IMR-90 (cell line): ENCODE data around the gene NECTIN2. TPM values are rescaled to one million over a fixed set of nuclear protein-coding genes. Genes with fewer than 3 reads are reported as not detected.

ENCODE experiments used
- ATAC-seq: fragments of 200-7000 bp; cut with Tn5 transposase; 2 replicates; pipeline ENCODE4 v1.9.1; 2020; ENCODE audit warnings: low read depth, mild to moderate bottlenecking, moderate library complexity
- BruUV-seq: library from RNA; stranded (reverse); fragments of 400-500 nt; replicated peaks from 2 replicates; lab custom pipeline; 2021; lab: Mats Ljungman, UMichigan
- CTCF ChIA-PET: fragments of 300-600 bp; formaldehyde crosslinking; extraction: SDS; loops from one replicate; lab custom pipeline; 2021; ENCODE audit warnings: antibody characterized with exemption; lab: Yijun Ruan, JAX
- POLR2A ChIA-PET: fragments of 300-600 bp; sonication (Branson Sonifier 250); formaldehyde crosslinking; loops from one replicate; lab custom pipeline; 2022; ENCODE audit warnings: antibody characterized with exemption; ENCODE audit not compliant: unreplicated experiment; lab: Charles Lee
- DNase-seq: peaks from one replicate; pipeline ENCODE4 v3.0.0; 2013
- H2AFZ ChIP-seq: replicated peaks from 2 replicates; pipeline ENCODE3; 2013; ENCODE audit warnings: low read length, mild to moderate bottlenecking; ENCODE audit not compliant: poor library complexity
- H2AK5ac ChIP-seq: 2 replicates; pipeline ENCODE4 v1.6.1; 2013; ENCODE audit warnings: low read depth, low read length, inconsistent platforms
- H2AK9ac ChIP-seq: replicated peaks from 2 replicates; pipeline ENCODE3; 2013; ENCODE audit warnings: mild to moderate bottlenecking, low read depth, low read length, moderate library complexity; ENCODE audit not compliant: poor library complexity
- H2BK120ac ChIP-seq: 2 replicates; pipeline ENCODE4 v1.6.1; 2013; ENCODE audit warnings: low read depth, low read length, inconsistent platforms
- H2BK15ac ChIP-seq: 3 replicates; pipeline ENCODE4 v1.6.1; 2013; ENCODE audit warnings: low read depth, low read length, inconsistent platforms
- H2BK20ac ChIP-seq: 2 replicates; pipeline ENCODE4 v1.6.1; 2013; ENCODE audit warnings: low read depth, mild to moderate bottlenecking, inconsistent platforms, low read length, moderate library complexity
- H2BK5ac ChIP-seq: 2 replicates; pipeline ENCODE4 v1.6.1; 2013; ENCODE audit warnings: mild to moderate bottlenecking, low read depth, low read length, inconsistent platforms; ENCODE audit not compliant: poor library complexity, severe bottlenecking
- H3K14ac ChIP-seq: replicated peaks from 2 replicates; pipeline ENCODE4 v1.6.1; 2013; ENCODE audit warnings: low read depth, low read length, inconsistent platforms
- H3K18ac ChIP-seq: 2 replicates; pipeline ENCODE4 v1.6.1; 2013; ENCODE audit warnings: low read depth, low read length, control low read depth
- H3K23ac ChIP-seq: 2 replicates; pipeline ENCODE4 v1.6.1; 2013; ENCODE audit warnings: low read depth, low read length, inconsistent platforms
- H3K27ac ChIP-seq: 2 replicates; pipeline ENCODE4 v1.5.1; 2013; ENCODE audit warnings: mild to moderate bottlenecking, control low read depth, low read length; ENCODE audit not compliant: insufficient read depth
- H3K27me3 ChIP-seq: 2 replicates; pipeline ENCODE4 v1.6.1; 2013; ENCODE audit warnings: low read length; ENCODE audit not compliant: control insufficient read depth, insufficient read depth
- H3K36me3 ChIP-seq: 2 replicates; pipeline ENCODE4 v1.6.1; 2013; ENCODE audit warnings: low read length, mixed read lengths; ENCODE audit not compliant: control insufficient read depth, insufficient read depth
- H3K4ac ChIP-seq: 2 replicates; pipeline ENCODE4 v1.6.1; 2013; ENCODE audit warnings: low read depth, low read length, inconsistent platforms
- H3K4me1 ChIP-seq: 2 replicates; pipeline ENCODE4 v1.6.1; 2013; ENCODE audit warnings: low read length, mixed read lengths; ENCODE audit not compliant: control insufficient read depth, insufficient read depth
- H3K4me2 ChIP-seq: 2 replicates; pipeline ENCODE4 v1.6.1; 2013; ENCODE audit warnings: low read depth, mild to moderate bottlenecking, control low read depth, low read length, moderate library complexity
- H3K4me3 ChIP-seq: 2 replicates; pipeline ENCODE4 v1.5.1; 2013; ENCODE audit warnings: low read depth, mild to moderate bottlenecking, control low read depth, low read length, moderate library complexity; ENCODE audit not compliant: insufficient read depth
- H3K56ac ChIP-seq: 2 replicates; pipeline ENCODE4 v1.6.1; 2013; ENCODE audit warnings: low read length, inconsistent platforms; ENCODE audit not compliant: insufficient read depth; ENCODE audit errors: extremely low read depth
- H3K79me1 ChIP-seq, 2 experiments: 2 replicates each; pipeline ENCODE4 v1.6.1; 2013; ENCODE audit warnings: low read length in 2 of 2, inconsistent platforms in 1 of 2, low read depth in 1 of 2
- H3K9ac ChIP-seq: 2 replicates; pipeline ENCODE4 v1.6.1; 2013; ENCODE audit warnings: low read depth, low read length, control low read depth
- H3K9me1 ChIP-seq: 2 replicates; pipeline ENCODE4 v1.6.1; 2013; ENCODE audit warnings: low read length, inconsistent platforms; ENCODE audit not compliant: insufficient read depth
- H3K9me3 ChIP-seq: 2 replicates; pipeline ENCODE4 v1.6.1; 2013; ENCODE audit warnings: low read length; ENCODE audit not compliant: control insufficient read depth, insufficient read depth
- H4K20me1 ChIP-seq: 2 replicates; pipeline ENCODE4 v1.6.1; 2013; ENCODE audit warnings: low read length, inconsistent platforms; ENCODE audit not compliant: insufficient read depth
- H4K5ac ChIP-seq: 2 replicates; pipeline ENCODE4 v1.6.1; 2013; ENCODE audit warnings: mild to moderate bottlenecking, low read depth, low read length, control low read depth
- H4K8ac ChIP-seq, 2 experiments: 2 replicates each; pipeline ENCODE4 v1.6.1; 2013; ENCODE audit warnings: low read depth in 2 of 2, low read length in 2 of 2, control low read depth in 1 of 2, inconsistent platforms in 1 of 2
- H4K91ac ChIP-seq: 2 replicates; pipeline ENCODE4 v1.6.1; 2013; ENCODE audit warnings: low read depth, low read length, inconsistent platforms; ENCODE audit not compliant: insufficient read depth
- NFE2L2 ChIP-seq: fragments of 150-350 bp; IDR thresholded peaks from 2 replicates; pipeline ENCODE4 v1.6.1; 2016; ENCODE audit warnings: low read depth, mild to moderate bottlenecking, low read length
- WGBS, 2 experiments: methylation state at CpG; one replicate each; pipeline versions ENCODE4 v1.1.5 to v1.1.7; 2013; ENCODE audit warnings: missing lambda C conversion rate in 2 of 2; ENCODE audit not compliant: insufficient read length in 1 of 2; ENCODE audit errors: extremely low coverage in 2 of 2; 5-methylcytosine and 5-hydroxymethylcytosine counted together
- dilution Hi-C: fragments of 300-500 bp; cut with HindIII; formaldehyde crosslinking; loops from one replicate; pipeline ENCODE4 v1.14.3; 2018; ENCODE audit warnings: low sequenced_read_pairs; ENCODE audit not compliant: unreplicated experiment
- in situ Hi-C: fragments of 300-500 bp; cut with MboI; formaldehyde crosslinking; loops from 3 replicates; pipeline ENCODE4 v1.14.3; 2019; ENCODE audit warnings: low sequenced_read_pairs, inconsistent platforms, mixed read lengths
- intact Hi-C: fragments of 100-400 bp; cut with micrococcal nuclease; formaldehyde crosslinking; loops from 2 replicates; pipeline ENCODE4 v1.10.0; 2022
- polyA plus RNA-seq, 3 experiments: library from polyadenylated mRNA; depleted of rRNA; stranded (reverse); fragments of >200 nt; gene quantifications; 2 replicates each; pipeline ENCODE4 v1.2.3, GENCODE V29; 2012; ENCODE audit warnings: low replicate concordance in 1 of 3
- total RNA-seq: library from RNA; depleted of rRNA; stranded (reverse); fragments of >200 nt; gene quantifications from 2 replicates; pipeline ENCODE4 v1.2.3, GENCODE V29; 2012

The NECTIN2 gene
- total and polyA plus RNA-seq, 2 of the 4 experiments (the other 2 are of a cell fraction): 77.8 to 170 TPM

DNA sequence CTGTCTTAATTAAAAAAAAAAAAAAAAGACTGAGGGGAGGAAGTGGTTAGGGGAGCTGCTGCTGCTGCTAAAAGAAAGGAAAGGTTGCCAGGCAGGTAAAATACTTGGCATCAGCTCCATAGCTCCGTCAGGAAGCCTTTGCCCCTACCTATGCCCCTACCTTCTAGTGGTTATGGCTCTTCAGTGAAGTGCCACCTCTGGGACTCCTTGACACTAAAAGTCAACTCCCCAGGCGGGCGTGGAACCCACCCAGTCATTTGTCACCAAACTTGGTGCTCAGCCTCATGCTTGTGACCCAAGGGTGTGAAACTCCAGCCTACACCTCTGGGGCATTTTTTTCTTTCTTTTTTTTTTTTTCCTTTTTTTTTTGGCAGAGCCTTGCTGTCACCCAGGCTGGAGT is 4.9 kb upstream of the NECTIN2 start:
- intact Hi-C loops (no loop called here), in situ Hi-C loops (loop anchor here (5.0 kb wide), 3 partner anchors 59 to 269 kb away; no protein-coding TSS in a partner anchor), dilution Hi-C loops (no loop called here)
- H3K79me1 ChIP-seq: peaks cover 0 to 7% of the 10 kb centered on the region in 2 experiments; a peak in 1 of 4 replicates
- ATAC-seq (no peak), DNase-seq (no peak)
- no peaks in the 10 kb centered on the region for H3K9me3 ChIP-seq
- no peak overlapping the region for H2BK15ac ChIP-seq
- no peak overlapping the region for H2AK9ac ChIP-seq
- H3K36me3 ChIP-seq: no peaks in the 10 kb centered on the region
- H3K18ac ChIP-seq: no peak overlapping the region
- no peak overlapping the region for H2BK5ac ChIP-seq
- H2BK120ac ChIP-seq: no peak overlapping the region
- no peak overlapping the region for H2BK20ac ChIP-seq
- no peak overlapping the region for H3K4me2 ChIP-seq
- no peaks in the 10 kb centered on the region for H3K4me1 ChIP-seq
- no peak overlapping the region for H3K14ac ChIP-seq
- peaks cover 5% of the 10 kb centered on the region; the same call in 1 of the 2 replicates for H3K27me3 ChIP-seq
- H4K91ac ChIP-seq: no peak overlapping the region
- no peak overlapping the region for H3K9ac ChIP-seq
- H2AK5ac ChIP-seq: no peak overlapping the region
- H4K5ac ChIP-seq: no peak overlapping the region
- no TSS peak for BruUV-seq
- H3K56ac ChIP-seq: no peak overlapping the region
- WGBS, 2 experiments: 60% methylated on average over 1 of the region's 3 CpGs; no CpG with 5 or more reads in 1 of the 2 experiments
- H4K20me1 ChIP-seq: no peaks in the 10 kb centered on the region
- H3K9me1 ChIP-seq: no peaks in the 10 kb centered on the region
- no peak overlapping the region for H3K4ac ChIP-seq
- no peak overlapping the region for H2AFZ ChIP-seq
- no peak overlapping the region for H3K4me3 ChIP-seq
- TF ChIP-seq NFE2L2: no peak
- ChIA-PET CTCF (interaction anchor here (0.6 kb wide), 1 partner anchor 187 kb away, joined by 3 read pairs; no protein-coding TSS in a partner anchor), POLR2A (no interaction called here)
- H3K23ac ChIP-seq: no peak overlapping the region
- no peak overlapping the region for H3K27ac ChIP-seq
- H4K8ac ChIP-seq: no peak overlapping the region
